Heart right ventricle (tissue), 16 donors: Measurements from ENCODE around the gene RUNDC1. TPM values are rescaled to one million over a fixed set of nuclear protein-coding genes. Genes with fewer than 3 reads are reported as not detected.

Experiments
- ATAC-seq, 8 donors: fragments of 200-7000 bp; cut with Tn5 transposase; one replicate each; pipeline ENCODE4 v1.9.1; 2020; ENCODE audit warnings: mild to moderate bottlenecking in 8 of 8, moderate library complexity in 8 of 8, moderate number of reproducible peaks in 1 of 8
- DNase-seq, 2 donors: peaks; one replicate each; pipeline ENCODE4 v3.0.0-alpha.2; 2020
- H3K27ac ChIP-seq, 10 donors: fragments of 200-600 bp; sonication (generic) in 2 of 10; one replicate each; pipeline versions ENCODE4 v1.5.0 to v1.8.0; 2020 to 2022; ENCODE audit warnings: mild to moderate bottlenecking in 3 of 10
- H3K27me3 ChIP-seq, 7 donors: fragments of 200-600 bp; one replicate each; pipeline ENCODE4 v1.8.0; 2021 to 2022; ENCODE audit warnings: mild to moderate bottlenecking in 2 of 7
- H3K36me3 ChIP-seq, 9 donors: fragments of 200-600 bp; sonication (generic) in 1 of 9; one replicate each; pipeline versions ENCODE4 v1.5.0 to v1.8.0; 2020 to 2022; ENCODE audit warnings: mild to moderate bottlenecking in 2 of 9
- H3K4me1 ChIP-seq, 9 donors: fragments of 200-600 bp; sonication (generic) in 1 of 9; one replicate each; pipeline versions ENCODE4 v1.5.0 to v1.8.0; 2020 to 2022; ENCODE audit warnings: mild to moderate bottlenecking in 4 of 9
- H3K4me3 ChIP-seq, 10 donors: fragments of 200-600 bp; sonication (generic) in 2 of 10; one replicate each; pipeline versions ENCODE4 v1.5.0 to v1.8.0; 2020 to 2022; ENCODE audit warnings: mild to moderate bottlenecking in 7 of 10, moderate library complexity in 2 of 10
- H3K9me3 ChIP-seq, 11 donors: fragments of 200-600 bp in 10 of 11; sonication (generic) in 2 of 11; one replicate each; pipeline versions ENCODE4 v1.5.0 to v1.8.0; 2013 to 2022; ENCODE audit warnings: mild to moderate bottlenecking in 2 of 11, control low read depth in 1 of 11, moderate library complexity in 1 of 11
- WGBS, 2 donors: extraction: QIAGEN DNeasy Blood & Tissue Kit; methylation state at CpG; one replicate each; pipeline ENCODE4 v1.1.7; 2013; ENCODE audit warnings: inconsistent platforms in 1 of 2; 5-methylcytosine and 5-hydroxymethylcytosine counted together
- intact Hi-C, 10 donors: fragments of 100-400 bp; cut with DNase I; formaldehyde crosslinking; loops; one replicate each; pipeline versions ENCODE4 v1.11.1 to v1.14.2; 2022
- polyA plus RNA-seq, 2 donors: library from polyadenylated mRNA; stranded (reverse); fragments of 200-250 nt; gene quantifications; one replicate each; pipeline ENCODE4 v1.2.3, GENCODE V29; 2013
- total RNA-seq, 10 donors: library from RNA; stranded (reverse); fragmentation: NEBNext Ultra II Directional in 3 of 10; extraction: Animal tissue kit (Norgen Biotek cat#: 25700) in 3 of 10; gene quantifications; one replicate each; pipeline versions ENCODE4 v1.2.1 to v1.2.4, GENCODE V29; 2021 to 2023
- TF ChIP-seq, protein P1 (sequence below), 9 donors: fragments of 200-600 bp; sonication (generic) in 2 of 9; IDR thresholded peaks; one replicate each; pipeline versions ENCODE4 v1.5.0 to v1.8.0; 2021 to 2022; ENCODE audit warnings: antibody characterized with exemption in 9 of 9, mild to moderate bottlenecking in 5 of 9, moderate library complexity in 1 of 9
- donor health status: Arrhythmogenic right ventricular cardiomyopathy.
- donor health status: ischemic (EF 13 %, LVEDD 7.1; RV severe dilation, severe dysfunction).
- donor health status: healthy with polysubstance abuse.
- donor health status: DM: no; HTN: yes; CAD: no.
- donor health status: DM: no; HTN: no; CAD: no.
- donor health status: ischemic (EF 25% LVEDD 6.9; RV normal size, moderate dysfunction).
- donor health status: ischemic (EF 25% LVEDD 5.7; RV mildly dilated, moderate dysfunction).
- donor health status: healthy.
- donor health status: DM: yes; HTN: yes; CAD: no.
- donor health status: Ischemic cardiomyopathy.
- donor health status: ischemic (EF 35%, LVEDD 5.7; RV mildly dilated, moderate dysfunction).
- donor health status: nonischemic (EF 11% LVEDD 7.7; RV severe dilation, severe dysfunction).
- donor health status: DM: yes; HTN: yes; CAD: no.
- donor health status: PGD.
- donor health status: ischemic (EF 29% LVEDD 5.4; RV normal size, mild dysfunction).
- donor health status: nonischemic (EF 23%, LVEDD 6.1; RV moderate dilation, normal function).

RUNDC1 gene
- total and polyA plus RNA-seq, 12 donors = 5.6 to 21.0 (median 10.9) TPM

DNA sequence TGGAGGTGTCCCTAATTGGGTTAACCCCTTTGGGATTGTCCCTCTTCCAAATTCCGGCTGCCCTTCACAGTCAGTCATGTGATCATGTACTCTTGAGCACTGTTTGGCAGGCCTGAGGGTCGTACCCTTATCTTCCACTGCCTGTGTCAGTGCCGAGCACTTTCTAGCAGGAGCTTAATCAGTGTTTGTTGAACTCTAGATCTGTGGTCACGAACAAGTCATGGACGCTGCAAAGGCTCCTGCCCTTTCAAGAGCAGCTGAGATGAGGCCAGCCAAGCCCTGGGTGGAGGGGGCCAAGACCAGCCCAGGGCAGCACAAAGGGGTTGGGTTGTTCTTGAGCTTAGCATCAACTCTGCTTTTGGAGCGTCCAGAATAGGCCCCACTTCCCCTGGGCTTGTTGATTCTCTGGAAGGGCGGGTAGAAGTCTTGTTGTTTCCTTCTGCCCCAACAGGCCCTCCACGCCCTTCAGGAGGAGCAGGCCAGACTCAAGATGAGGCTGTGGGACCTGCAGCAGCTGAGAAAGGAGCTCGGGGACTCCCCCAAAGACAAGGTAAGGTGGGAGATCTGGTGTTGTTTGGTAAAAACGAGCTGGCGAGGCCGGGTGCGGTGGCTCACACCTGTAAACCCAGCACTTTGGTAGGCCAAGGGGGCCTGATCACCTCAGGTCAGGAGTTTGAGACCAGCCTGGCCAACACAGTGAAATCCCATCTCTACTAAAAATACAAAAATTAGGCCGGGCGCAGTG, 31.5 kb downstream of the RUNDC1 start:
- intact Hi-C loops = no loop called here
- no peak for DNase-seq
- Histone ChIP-seq H3K36me3 (peaks cover 0 to 64% (median 4%) of the 10 kb centered on the region in 9 donors), H3K27ac (peak overlapping the region in 7 of 10 donors; percentile 38 to 59 (median 47)), H3K27me3 (no peaks in the 10 kb centered on the region), H3K4me1 (peaks cover 22 to 97% (median 80%) of the 10 kb centered on the region in 9 donors), H3K9me3 (no peaks in the 10 kb centered on the region), H3K4me3 (no peak overlapping the region)
- peak in 2 of 8 donors; percentile 21 to 45 for ATAC-seq
- WGBS, 2 donors = 71% methylated on average over 15 of the region's 15 CpGs
- TF ChIP-seq, protein P1, sequence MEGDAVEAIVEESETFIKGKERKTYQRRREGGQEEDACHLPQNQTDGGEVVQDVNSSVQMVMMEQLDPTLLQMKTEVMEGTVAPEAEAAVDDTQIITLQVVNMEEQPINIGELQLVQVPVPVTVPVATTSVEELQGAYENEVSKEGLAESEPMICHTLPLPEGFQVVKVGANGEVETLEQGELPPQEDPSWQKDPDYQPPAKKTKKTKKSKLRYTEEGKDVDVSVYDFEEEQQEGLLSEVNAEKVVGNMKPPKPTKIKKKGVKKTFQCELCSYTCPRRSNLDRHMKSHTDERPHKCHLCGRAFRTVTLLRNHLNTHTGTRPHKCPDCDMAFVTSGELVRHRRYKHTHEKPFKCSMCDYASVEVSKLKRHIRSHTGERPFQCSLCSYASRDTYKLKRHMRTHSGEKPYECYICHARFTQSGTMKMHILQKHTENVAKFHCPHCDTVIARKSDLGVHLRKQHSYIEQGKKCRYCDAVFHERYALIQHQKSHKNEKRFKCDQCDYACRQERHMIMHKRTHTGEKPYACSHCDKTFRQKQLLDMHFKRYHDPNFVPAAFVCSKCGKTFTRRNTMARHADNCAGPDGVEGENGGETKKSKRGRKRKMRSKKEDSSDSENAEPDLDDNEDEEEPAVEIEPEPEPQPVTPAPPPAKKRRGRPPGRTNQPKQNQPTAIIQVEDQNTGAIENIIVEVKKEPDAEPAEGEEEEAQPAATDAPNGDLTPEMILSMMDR (IDR thresholded peaks at IDR 0.05) = no peak

- intact Hi-C loops = no loop called here
- H3K9me3 ChIP-seq = no peaks in the 10 kb centered on the region
- peak overlapping the region in 6 of 10 donors; percentile 5 to 82 (median 60) for H3K27ac ChIP-seq
- ATAC-seq (peak in 1 of 8 donors; percentile 12), DNase-seq (no peak)
- H3K4me1 ChIP-seq = peaks cover 22 to 91% (median 72%) of the 10 kb centered on the region in 9 donors
- H3K4me3 ChIP-seq = no peak overlapping the region
- H3K36me3 ChIP-seq = peaks cover 0 to 78% (median 4%) of the 10 kb centered on the region in 9 donors
- WGBS, 2 donors = 80 to 85% methylated on average over 8 of the region's 8 CpGs
- TF ChIP-seq, protein P1 (IDR thresholded peaks at IDR 0.05) = no peak
- no peaks in the 10 kb centered on the region for H3K27me3 ChIP-seq
Observed at GRCh38 chr17:43013296-43013695, 32.9 kb downstream of the RUNDC1 start.

DNA sequence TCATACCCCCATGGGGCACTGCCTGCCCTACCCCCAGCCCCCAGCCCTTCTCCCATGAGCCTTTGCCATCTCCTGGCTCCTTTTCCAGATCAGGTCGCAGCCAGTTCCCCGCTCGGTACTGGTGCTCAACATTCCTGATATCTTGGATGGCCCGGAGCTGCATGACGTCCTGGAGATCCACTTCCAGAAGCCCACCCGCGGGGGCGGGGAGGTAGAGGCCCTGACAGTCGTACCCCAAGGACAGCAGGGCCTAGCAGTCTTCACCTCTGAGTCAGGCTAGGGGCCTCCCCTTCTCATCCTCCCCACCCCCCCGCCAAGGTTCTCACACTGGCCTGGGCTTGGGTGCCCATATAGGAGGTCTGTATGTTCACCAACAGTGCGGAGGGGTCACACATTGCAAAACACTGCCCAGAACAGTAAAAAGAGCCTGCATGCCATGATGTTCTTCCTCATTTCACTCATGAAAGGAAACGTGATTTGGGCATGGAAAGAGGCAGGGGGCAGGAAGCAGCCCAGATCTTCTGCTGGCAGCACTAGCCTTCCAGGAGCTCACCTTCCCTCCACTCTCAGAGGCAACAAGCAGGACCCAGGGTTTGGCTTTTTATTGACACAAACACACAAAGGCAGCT, 33.8 kb downstream of the RUNDC1 start:
- H3K9me3 ChIP-seq = no peaks in the 10 kb centered on the region
- 50 to 54% methylated on average over 12 of the region's 12 CpGs for WGBS, 2 donors
- no peak overlapping the region for H3K4me3 ChIP-seq
- peak overlapping the region in 9 of 10 donors; percentile 41 to 85 (median 79) for H3K27ac ChIP-seq
- ATAC-seq (peak in 4 of 8 donors; percentile 10 to 43 (median 18)), DNase-seq (peak in 1 of 2 donors; percentile 32)
- intact Hi-C loops = no loop called here
- no peaks in the 10 kb centered on the region for H3K27me3 ChIP-seq
- H3K4me1 ChIP-seq = peaks cover 22 to 91% (median 72%) of the 10 kb centered on the region in 9 donors
- TF ChIP-seq, protein P1 (IDR thresholded peaks at IDR 0.05) = no peak
- peaks cover 0 to 79% (median 4%) of the 10 kb centered on the region in 9 donors for H3K36me3 ChIP-seq

- no peaks in the 10 kb centered on the region for H3K27me3 ChIP-seq
- H3K9me3 ChIP-seq = no peaks in the 10 kb centered on the region
- WGBS, 2 donors = 63 to 73% methylated on average over 8 of the region's 8 CpGs
- intact Hi-C loops = no loop called here
- DNase-seq (no peak), ATAC-seq (peak in 7 of 8 donors; percentile 4 to 38 (median 34))
- TF ChIP-seq, protein P1 (IDR thresholded peaks at IDR 0.05) = no peak
- H3K36me3 ChIP-seq = peaks cover 0 to 79% (median 4%) of the 10 kb centered on the region in 9 donors
- H3K27ac ChIP-seq = peak overlapping the region; percentile 21 to 85 (median 77)
- H3K4me1 ChIP-seq = peaks cover 22 to 92% (median 80%) of the 10 kb centered on the region in 9 donors
- H3K4me3 ChIP-seq = no peak overlapping the region
Observed at GRCh38 chr17:43014649-43015542, 34.5 kb downstream of the RUNDC1 start.
